PC-3 (cell line): ENCODE measurements around the gene KIAA1210. TPM values are rescaled to one million over a fixed set of nuclear protein-coding genes. Genes with fewer than 3 reads are reported as not detected.
A peak's percentile ranks its signal among the peaks of the same experiment; 100 is the strongest.

Source experiments
- ATAC-seq: fragments of 200-7000 bp; cut with Tn5 transposase; 2 replicates; pipeline ENCODE4 v1.9.1; 2020; ENCODE audit warnings: mild to moderate bottlenecking, moderate library complexity
- BruUV-seq: library from RNA; stranded (reverse); fragments of 400-500 nt; replicated peaks from 2 replicates; lab custom pipeline; 2021; lab: Mats Ljungman, UMichigan
- CTCF ChIA-PET: fragments of 300-600 bp; sonication (Branson Sonifier 250); formaldehyde crosslinking; loops from one replicate; lab custom pipeline; 2022; ENCODE audit warnings: antibody characterized with exemption; lab: Charles Lee
- POLR2A ChIA-PET: fragments of 300-600 bp; sonication (Branson Sonifier 250); formaldehyde crosslinking; loops from one replicate; lab custom pipeline; 2022; ENCODE audit warnings: antibody characterized with exemption; ENCODE audit not compliant: unreplicated experiment; lab: Charles Lee
- DNase-seq: peaks from one replicate; pipeline ENCODE4 v3.0.0-alpha.2; 2015
- H2AFZ ChIP-seq: fragments of 300-600 bp; sonication (generic); 2 replicates; pipeline ENCODE4 v1.6.0; 2016; ENCODE audit warnings: antibody characterized with exemption, low read length
- H3F3A ChIP-seq: fragments of 300-600 bp; sonication (generic); one replicate; pipeline ENCODE4 v1.6.0; 2017; ENCODE audit warnings: antibody characterized with exemption, low read length, control low read depth, mild to moderate bottlenecking; ENCODE audit not compliant: unreplicated experiment
- H3K27ac ChIP-seq: fragments of 300-600 bp; sonication (generic); 2 replicates; pipeline ENCODE4 v1.5.1; 2016; ENCODE audit warnings: mild to moderate bottlenecking, low read length
- H3K27me3 ChIP-seq: fragments of 300-600 bp; sonication (generic); 2 replicates; pipeline ENCODE4 v1.6.1; 2016; ENCODE audit warnings: low read length, mixed read lengths
- H3K36me3 ChIP-seq: fragments of 300-600 bp; sonication (generic); 2 replicates; pipeline ENCODE4 v1.6.1; 2016; ENCODE audit warnings: low read depth, mixed run types, low read length, mixed read lengths
- H3K4me1 ChIP-seq: fragments of 300-600 bp; sonication (generic); 2 replicates; pipeline ENCODE4 v1.5.1; 2016; ENCODE audit warnings: low read length; ENCODE audit not compliant: insufficient read depth
- H3K4me2 ChIP-seq: fragments of 300-600 bp; sonication (generic); 2 replicates; pipeline ENCODE4 v1.6.0; 2016; ENCODE audit warnings: low read length
- H3K4me3 ChIP-seq: fragments of 300-600 bp; sonication (generic); 2 replicates; pipeline ENCODE4 v1.5.1; 2016; ENCODE audit warnings: mild to moderate bottlenecking, low read length, mixed read lengths
- H3K79me2 ChIP-seq: fragments of 300-600 bp; sonication (generic); 2 replicates; pipeline ENCODE4 v1.6.1; 2017; ENCODE audit warnings: low read length, mixed read lengths
- H3K9ac ChIP-seq: fragments of 300-600 bp; sonication (generic); 2 replicates; pipeline ENCODE4 v1.6.0; 2016; ENCODE audit warnings: mild to moderate bottlenecking, low read length
- H3K9me2 ChIP-seq: fragments of 300-600 bp; sonication (generic); replicated peaks from 2 replicates; pipeline ENCODE4 v1.6.1; 2016; ENCODE audit warnings: mixed run types, low read length, mixed read lengths
- H3K9me3 ChIP-seq: fragments of 300-600 bp; sonication (generic); 2 replicates; pipeline ENCODE4 v1.6.1; 2016; ENCODE audit warnings: low read length, mixed read lengths
- H4K20me1 ChIP-seq: fragments of 300-600 bp; sonication (generic); 2 replicates; pipeline ENCODE4 v1.6.1; 2016; ENCODE audit warnings: low read length, mixed read lengths
- EZH2 ChIP-seq: fragments of 300-600 bp; sonication (generic); IDR thresholded peaks from one replicate; pipeline ENCODE4 v1.6.1; 2017; ENCODE audit warnings: antibody characterized with exemption, mild to moderate bottlenecking, low read length; ENCODE audit not compliant: unreplicated experiment
- EZH2phosphoT487 ChIP-seq: fragments of 300-600 bp; sonication (generic); IDR thresholded peaks from 2 replicates; pipeline ENCODE4 v1.6.1; 2018; ENCODE audit warnings: mild to moderate bottlenecking, antibody characterized with exemption, low read length, borderline replicate concordance
- intact Hi-C: fragments of 100-400 bp; cut with micrococcal nuclease; formaldehyde crosslinking; loops from 2 replicates; pipeline ENCODE4 v1.9.0; 2023
- total RNA-seq: library from RNA; depleted of rRNA; stranded (reverse); fragments of >200 nt; gene quantifications from 2 replicates; pipeline ENCODE4 v1.2.3, GENCODE V29; 2014
- TF ChIP-seq, protein P1 (sequence below): fragments of 300-600 bp; sonication (generic); conservative IDR thresholded peaks from 2 replicates; pipeline ENCODE4 v1.5.1; 2017; ENCODE audit warnings: antibody characterized with exemption, low read depth, mild to moderate bottlenecking, low read length

Gene KIAA1210
- total RNA-seq, 1 experiment from 2014 or later: 0.07 TPM

DNA sequence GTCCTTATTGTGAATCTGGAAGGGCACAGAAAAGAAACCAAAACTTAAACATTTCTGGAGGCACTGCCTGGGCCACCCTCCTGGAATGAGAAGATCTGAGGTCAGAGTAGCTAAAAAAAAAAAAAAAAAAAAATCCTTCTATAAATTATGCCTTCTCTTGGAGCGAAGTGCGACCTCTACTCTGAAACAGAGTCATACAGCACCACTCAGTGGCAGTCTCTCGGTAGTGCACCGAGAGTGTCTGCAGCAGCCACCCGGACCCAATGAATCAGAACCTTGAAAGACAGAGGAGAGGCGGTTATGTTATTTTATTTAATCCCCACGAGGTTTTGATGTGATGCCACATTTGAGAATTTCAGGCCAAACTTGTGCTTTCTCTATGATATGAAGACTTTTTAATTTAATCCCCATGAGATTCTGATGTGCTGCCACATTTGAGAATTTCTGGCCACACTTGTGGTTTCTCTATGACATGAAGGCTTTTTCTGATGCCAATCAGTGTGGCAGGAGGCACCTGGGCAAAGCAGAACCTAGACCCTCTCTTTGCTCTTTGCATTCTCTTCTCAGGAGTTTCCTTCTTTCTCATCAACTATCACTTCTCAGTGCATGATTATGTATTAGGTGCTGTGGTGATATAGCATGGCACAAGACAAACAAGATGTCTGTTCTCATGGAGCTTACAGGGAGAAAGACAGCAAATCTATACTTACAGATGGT, 60.4 kb downstream of the KIAA1210 start:
- H3F3A ChIP-seq: no peaks in the 10 kb centered on the region
- no peak for TF ChIP-seq EZH2
- TF ChIP-seq, protein P1, sequence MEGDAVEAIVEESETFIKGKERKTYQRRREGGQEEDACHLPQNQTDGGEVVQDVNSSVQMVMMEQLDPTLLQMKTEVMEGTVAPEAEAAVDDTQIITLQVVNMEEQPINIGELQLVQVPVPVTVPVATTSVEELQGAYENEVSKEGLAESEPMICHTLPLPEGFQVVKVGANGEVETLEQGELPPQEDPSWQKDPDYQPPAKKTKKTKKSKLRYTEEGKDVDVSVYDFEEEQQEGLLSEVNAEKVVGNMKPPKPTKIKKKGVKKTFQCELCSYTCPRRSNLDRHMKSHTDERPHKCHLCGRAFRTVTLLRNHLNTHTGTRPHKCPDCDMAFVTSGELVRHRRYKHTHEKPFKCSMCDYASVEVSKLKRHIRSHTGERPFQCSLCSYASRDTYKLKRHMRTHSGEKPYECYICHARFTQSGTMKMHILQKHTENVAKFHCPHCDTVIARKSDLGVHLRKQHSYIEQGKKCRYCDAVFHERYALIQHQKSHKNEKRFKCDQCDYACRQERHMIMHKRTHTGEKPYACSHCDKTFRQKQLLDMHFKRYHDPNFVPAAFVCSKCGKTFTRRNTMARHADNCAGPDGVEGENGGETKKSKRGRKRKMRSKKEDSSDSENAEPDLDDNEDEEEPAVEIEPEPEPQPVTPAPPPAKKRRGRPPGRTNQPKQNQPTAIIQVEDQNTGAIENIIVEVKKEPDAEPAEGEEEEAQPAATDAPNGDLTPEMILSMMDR: peak; percentile 83
- H3K9me3 ChIP-seq: no peaks in the 10 kb centered on the region
- no peak overlapping the region for H3K9ac ChIP-seq
- H3K4me3 ChIP-seq: no peak overlapping the region
- no TSS peak for BruUV-seq
- ATAC-seq (peak; percentile 81), DNase-seq (peak; percentile 82)
- H2AFZ ChIP-seq: no peak overlapping the region
- H3K27ac ChIP-seq: no peak overlapping the region
- no peaks in the 10 kb centered on the region for H3K9me2 ChIP-seq
- ChIA-PET CTCF (interaction anchor here (0.5 to 1.6 kb wide), 43 partner anchors 8 to 692 kb away, joined by 3 to 19 read pairs (median 7); partner anchors contain the start of gene LONRF3), POLR2A (interaction anchor here (0.5 to 0.6 kb wide), 3 partner anchors 25 to 183 kb away, joined by 4 to 8 read pairs (median 6); no protein-coding TSS in a partner anchor)
- H3K79me2 ChIP-seq: no peaks in the 10 kb centered on the region
- H3K4me2 ChIP-seq: no peak overlapping the region
- no peaks in the 10 kb centered on the region for H4K20me1 ChIP-seq
- H3K27me3 ChIP-seq: no peaks in the 10 kb centered on the region
- peaks cover 9% of the 10 kb centered on the region for H3K4me1 ChIP-seq
- H3K36me3 ChIP-seq: no peaks in the 10 kb centered on the region
- intact Hi-C loops: loop anchor here (1.0 to 5.0 kb wide), 5 partner anchors 52 to 228 kb away; no protein-coding TSS in a partner anchor

DNA sequence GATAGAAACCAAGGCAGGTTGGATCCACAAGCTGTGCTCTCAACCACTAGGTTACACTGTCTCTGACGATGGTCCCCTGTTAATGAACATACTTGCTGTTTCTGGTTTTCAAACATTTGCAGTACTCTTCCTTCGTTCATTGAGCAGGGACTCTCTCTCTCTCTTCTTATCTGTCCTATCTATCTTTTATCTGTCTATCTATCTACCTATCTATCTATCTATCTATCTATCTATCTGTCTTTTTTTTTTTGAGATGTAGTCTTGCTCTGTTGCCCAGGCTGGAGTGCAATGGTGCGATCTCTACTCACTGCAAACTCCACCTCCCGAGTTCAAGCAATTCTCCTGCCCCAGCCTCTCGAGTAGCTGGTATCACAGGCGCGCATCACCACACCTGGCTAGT, 64.2 kb downstream of the KIAA1210 start:
- no peak overlapping the region for H3K4me3 ChIP-seq
- H3K27me3 ChIP-seq: no peaks in the 10 kb centered on the region
- no peak for ATAC-seq
- peaks cover 9% of the 10 kb centered on the region for H3K4me1 ChIP-seq
- H2AFZ ChIP-seq: no peak overlapping the region
- H3K9me2 ChIP-seq: no peaks in the 10 kb centered on the region
- no peak for TF ChIP-seq EZH2
- no peak for TF ChIP-seq EZH2phosphoT487
- TF ChIP-seq, protein P1: no peak
- no peak overlapping the region for H3K27ac ChIP-seq
- no peaks in the 10 kb centered on the region for H4K20me1 ChIP-seq
- H3K4me2 ChIP-seq: no peak overlapping the region
- no peaks in the 10 kb centered on the region for H3K36me3 ChIP-seq
- H3K9ac ChIP-seq: no peak overlapping the region
- no peak for DNase-seq
- ChIA-PET CTCF (interaction anchor here (0.6 kb wide), 1 partner anchor 10 kb away, joined by 3 read pairs; no protein-coding TSS in a partner anchor), POLR2A (no interaction called here)
- intact Hi-C loops: no loop called here
- no peaks in the 10 kb centered on the region for H3F3A ChIP-seq
- H3K79me2 ChIP-seq: no peaks in the 10 kb centered on the region
- BruUV-seq: no TSS peak
- no peaks in the 10 kb centered on the region for H3K9me3 ChIP-seq

DNA sequence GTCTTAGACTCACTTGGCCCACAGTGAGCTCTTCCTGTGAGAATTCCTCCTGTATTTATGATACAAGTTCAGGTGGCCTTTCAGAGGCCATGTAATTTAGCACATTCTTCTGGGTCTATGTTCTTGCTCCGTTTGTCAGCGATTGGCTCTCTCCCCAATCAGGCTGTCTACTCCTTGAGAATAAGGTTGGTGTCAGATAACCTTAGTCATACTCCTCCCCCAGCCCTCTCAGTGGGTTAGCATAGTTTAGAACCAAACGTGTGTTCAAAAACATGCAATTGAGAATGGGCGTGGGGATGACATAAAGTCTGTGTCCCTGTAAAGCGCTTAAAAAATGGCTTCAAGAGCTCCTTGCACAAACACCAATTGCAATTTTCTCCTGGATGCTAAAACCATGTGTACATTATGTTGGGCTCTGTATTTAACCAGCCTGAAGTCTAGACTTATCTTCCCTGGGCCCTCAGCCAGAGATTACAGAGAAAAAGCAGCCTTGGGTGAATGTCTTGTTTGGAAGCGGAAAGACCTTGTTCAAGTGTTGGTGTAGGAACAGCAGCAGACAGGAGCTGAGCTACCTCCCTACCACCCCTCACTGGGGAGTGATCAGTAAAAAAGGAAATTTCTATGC, 64.8 kb downstream of the KIAA1210 start:
- BruUV-seq: no TSS peak
- Histone ChIP-seq H3F3A (no peaks in the 10 kb centered on the region), H3K9me3 (no peaks in the 10 kb centered on the region), H3K27me3 (no peaks in the 10 kb centered on the region), H4K20me1 (no peaks in the 10 kb centered on the region), H3K4me3 (no peak overlapping the region), H3K36me3 (no peaks in the 10 kb centered on the region), H3K4me2 (no peak overlapping the region), H3K4me1 (peaks cover 9% of the 10 kb centered on the region), H3K9me2 (no peaks in the 10 kb centered on the region), H3K27ac (no peak overlapping the region), H3K79me2 (no peaks in the 10 kb centered on the region), H2AFZ (no peak overlapping the region), H3K9ac (no peak overlapping the region)
- ATAC-seq: peak; percentile 38
- POLR2A ChIA-PET: no interaction called here
- DNase-seq: peak; percentile 34
- TF ChIP-seq, protein P1: no peak
- no peak for TF ChIP-seq EZH2
- TF ChIP-seq EZH2phosphoT487: no peak
- CTCF ChIA-PET: interaction anchor here (0.6 to 1.1 kb wide), 2 partner anchors 10 to 58 kb away, joined by 3 read pairs; no protein-coding TSS in a partner anchor
- intact Hi-C loops: no loop called here
